HEK293 (cell line): Measurements from ENCODE around the gene PTPRN2.

ENCODE experiments used
- CTCF ChIP-seq: fragments of 450-650 bp; formaldehyde crosslinking; IDR thresholded peaks from 2 replicates; pipeline ENCODE4 v1.5.1; 2016; ENCODE audit warnings: missing biosample characterization, missing genetic modification characterization
- KLF17 ChIP-seq: fragments of 450-650 bp; formaldehyde crosslinking; IDR thresholded peaks from 2 replicates; pipeline ENCODE4 v1.5.1; 2016; ENCODE audit warnings: missing biosample characterization, missing genetic modification characterization
- KLF9 ChIP-seq: fragments of 450-650 bp; formaldehyde crosslinking; IDR thresholded peaks from 2 replicates; pipeline ENCODE4 v1.5.1; 2016; ENCODE audit warnings: missing biosample characterization, missing genetic modification characterization, low read depth
- REST ChIP-seq: fragments of 450-650 bp; formaldehyde crosslinking; IDR thresholded peaks from 2 replicates; pipeline ENCODE4 v1.5.1; 2016; ENCODE audit warnings: missing biosample characterization, missing genetic modification characterization
- TCF7L2 ChIP-seq: IDR thresholded peaks from 2 replicates; pipeline ENCODE4 v1.6.1; 2011; ENCODE audit warnings: low read depth, mild to moderate bottlenecking, inconsistent platforms, low read length, moderate library complexity, borderline replicate concordance
- ZEB2 ChIP-seq: fragments of 450-650 bp; formaldehyde crosslinking; IDR thresholded peaks from 2 replicates; pipeline ENCODE4 v1.5.1; 2016; ENCODE audit warnings: missing biosample characterization, missing genetic modification characterization
- ZNF114 ChIP-seq: fragments of 450-650 bp; formaldehyde crosslinking; IDR thresholded peaks from 2 replicates; pipeline ENCODE4 v1.5.0; 2017; ENCODE audit warnings: missing biosample characterization, missing genetic modification characterization
- ZNF529 ChIP-seq: fragments of 450-650 bp; formaldehyde crosslinking; IDR thresholded peaks from 2 replicates; pipeline ENCODE4 v1.5.1; 2017; ENCODE audit warnings: missing genetic modification characterization, missing biosample characterization; ENCODE audit not compliant: insufficient replicate concordance
- ZNF561 ChIP-seq: fragments of 450-650 bp; IDR thresholded peaks from 2 replicates; pipeline ENCODE4 v1.5.1; 2018; ENCODE audit warnings: missing biosample characterization, missing genetic modification characterization, borderline replicate concordance
- ZNF670 ChIP-seq: fragments of 450-650 bp; formaldehyde crosslinking; IDR thresholded peaks from 2 replicates; pipeline ENCODE4 v1.5.1; 2016; ENCODE audit warnings: missing biosample characterization, missing genetic modification characterization, low read depth
- ZNF707 ChIP-seq: fragments of 450-650 bp; formaldehyde crosslinking; IDR thresholded peaks from 2 replicates; pipeline ENCODE4 v1.5.1; 2016; ENCODE audit warnings: missing biosample characterization, missing genetic modification characterization
- ZNF792 ChIP-seq: fragments of 450-650 bp; formaldehyde crosslinking; IDR thresholded peaks from 2 replicates; pipeline ENCODE4 v1.5.1; 2016; ENCODE audit warnings: missing biosample characterization, missing genetic modification characterization
- ZNF830 ChIP-seq: fragments of 450-650 bp; IDR thresholded peaks from 2 replicates; pipeline ENCODE4 v1.5.0; 2018; ENCODE audit warnings: missing biosample characterization, missing genetic modification characterization, low read depth, mild to moderate bottlenecking, moderate library complexity

- TF ChIP-seq ZEB2 (no peak), ZNF670 (no peak), KLF9 (no peak), CTCF (tag by site-specific recombination) (no peak), ZNF561 (tag by site-specific recombination) (no peak), REST (tag by site-specific recombination) (no peak), ZNF529 (tag by site-specific recombination) (no peak), ZNF707 (tag by site-specific recombination) (no peak), TCF7L2 (no peak), ZNF792 (no peak), KLF17 (no peak), ZNF114 (tag by site-specific recombination) (no peak), ZNF830 (tag by site-specific recombination) (no peak)
Observed at GRCh38 chr7:157522189-157522588, 1065.4 kb downstream of the PTPRN2 start.
